Stimulated activated CD4-positive, alpha-beta T cell treated with anti-CD3 and anti-CD28 coated beads, Interleukin-2, amount 100 ng/mL, for 24 hours (primary cell): ENCODE measurements around the gene SHTN1.

ENCODE experiments used
- DNase-seq, 2 donors: peaks; one replicate each; pipeline ENCODE4 v3.0.0-alpha.2; 2020

Gene SHTN1

GRCh38 chr10:116984202-116984990, 20.6 kb downstream of the SHTN1 start:
- DNase-seq: no peak

- no peak for DNase-seq
Observed at GRCh38 chr10:116980041-116980440, 24.9 kb downstream of the SHTN1 start.

GRCh38 chr10:116978901-116979300, 26.1 kb downstream of the SHTN1 start:
- no peak for DNase-seq

- no peak for DNase-seq
Observed at GRCh38 chr10:116974456-116975005, 30.5 kb downstream of the SHTN1 start.

- no peak for DNase-seq
Observed at GRCh38 chr10:116973946-116974455, 31.0 kb downstream of the SHTN1 start.

- DNase-seq: no peak
Observed at GRCh38 chr10:116973371-116973905, 31.5 kb downstream of the SHTN1 start.

GRCh38 chr10:116972131-116972530, 32.9 kb downstream of the SHTN1 start:
- no peak for DNase-seq

GRCh38 chr10:116970050-116970449, 34.9 kb downstream of the SHTN1 start:
- no peak for DNase-seq

GRCh38 chr10:116968331-116968730, 36.7 kb downstream of the SHTN1 start:
- no peak for DNase-seq

GRCh38 chr10:116961406-116962251, 43.4 kb downstream of the SHTN1 start:
- DNase-seq: no peak

- no peak for DNase-seq
Observed at GRCh38 chr10:116960066-116960776, 44.8 kb downstream of the SHTN1 start.

GRCh38 chr10:116952729-116953128, 52.3 kb downstream of the SHTN1 start:
- DNase-seq: no peak

- DNase-seq: no peak
Observed at GRCh38 chr10:116948530-116948870, 56.5 kb downstream of the SHTN1 start.

- DNase-seq: no peak
Observed at GRCh38 chr10:116947841-116948529, 57.0 kb downstream of the SHTN1 start.

- DNase-seq: no peak
Observed at GRCh38 chr10:116944911-116945310, 60.1 kb downstream of the SHTN1 start.

GRCh38 chr10:116931806-116932205, 73.2 kb downstream of the SHTN1 start:
- DNase-seq: no peak

GRCh38 chr10:116926426-116926825, 78.6 kb downstream of the SHTN1 start:
- DNase-seq: no peak

GRCh38 chr10:116925056-116925455, 79.9 kb downstream of the SHTN1 start:
- DNase-seq: no peak

- DNase-seq: no peak
Observed at GRCh38 chr10:116919706-116920105, 85.3 kb downstream of the SHTN1 start.

GRCh38 chr10:116919164-116919563, 85.8 kb downstream of the SHTN1 start:
- no peak for DNase-seq

- DNase-seq: no peak
Observed at GRCh38 chr10:116918583-116918982, 86.4 kb downstream of the SHTN1 start.

- no peak for DNase-seq
Observed at GRCh38 chr10:116917481-116917880, 87.5 kb downstream of the SHTN1 start.
